H1 (cell line): ENCODE measurements around the gene NPFFR1. TPM values are rescaled to one million over a fixed set of nuclear protein-coding genes. Genes with fewer than 3 reads are reported as not detected.

ENCODE experiments used
- CTCF ChIA-PET: fragments of 300-600 bp; sonication (Branson Sonifier 250); formaldehyde crosslinking; loops from one replicate; lab custom pipeline; 2021; ENCODE audit not compliant: partially characterized antibody; lab: Charles Lee
- POLR2A ChIA-PET: fragments of 300-600 bp; sonication (Branson Sonifier 250); formaldehyde crosslinking; loops from one replicate; lab custom pipeline; 2021; ENCODE audit warnings: inconsistent platforms; ENCODE audit not compliant: partially characterized antibody; lab: Charles Lee
- DNase-seq, 2 experiments: peaks; one replicate each; pipeline versions ENCODE4 v3.0.0 to v3.0.0-alpha.2; 2010 to 2022; ENCODE audit warnings: low spot score in 2 of 2, low read depth in 1 of 2, mixed read lengths in 1 of 2
- FAIRE-seq: peaks from 2 replicates; lab custom pipeline; 2011; peaks lifted over from hg19 to GRCh38; lab: Jason Lieb, UNC
- H2AFZ ChIP-seq: 2 replicates; pipeline ENCODE4 v1.8.1; 2012; ENCODE audit warnings: low read length, inconsistent platforms
- H2AK5ac ChIP-seq: 2 replicates; pipeline ENCODE4 v1.6.1; 2013; ENCODE audit warnings: low read depth, low read length
- H2BK120ac ChIP-seq: replicated peaks from 2 replicates; pipeline ENCODE3; 2013; ENCODE audit warnings: low read depth, low read length, inconsistent platforms
- H2BK12ac ChIP-seq: 2 replicates; pipeline ENCODE4 v1.6.1; 2013; ENCODE audit warnings: low read depth, low read length
- H2BK15ac ChIP-seq: 2 replicates; pipeline ENCODE4 v1.6.1; 2013; ENCODE audit warnings: low read length
- H2BK20ac ChIP-seq: 2 replicates; pipeline ENCODE4 v1.6.1; 2013; ENCODE audit warnings: low read length
- H2BK5ac ChIP-seq: 2 replicates; pipeline ENCODE4 v1.6.1; 2013; ENCODE audit warnings: low read depth, low read length
- H3K14ac ChIP-seq: 2 replicates; pipeline ENCODE4 v1.6.1; 2013; ENCODE audit warnings: inconsistent platforms; ENCODE audit not compliant: insufficient read length
- H3K18ac ChIP-seq: 2 replicates; pipeline ENCODE4 v1.6.1; 2013; ENCODE audit warnings: low read length; ENCODE audit errors: extremely low read depth
- H3K23ac ChIP-seq: 2 replicates; pipeline ENCODE4 v1.6.1; 2013; ENCODE audit warnings: inconsistent platforms; ENCODE audit not compliant: insufficient read length
- H3K23me2 ChIP-seq: 2 replicates; pipeline ENCODE4 v1.6.1; 2013; ENCODE audit warnings: low read depth, low read length
- H3K27ac ChIP-seq: 2 replicates; pipeline ENCODE4 v1.6.1; 2011; ENCODE audit warnings: low read depth, low read length, inconsistent platforms
- H3K27me3 ChIP-seq, 4 experiments: replicated peaks in 1 of 4; 1 replicate in 1 of 4; 2 replicates in 3 of 4; pipeline versions ENCODE4 v1.6.1 to v1.8.1; 2011 to 2013; ENCODE audit warnings: low read length in 3 of 4, mild to moderate bottlenecking in 3 of 4, inconsistent platforms in 2 of 4, mixed read lengths in 2 of 4, moderate library complexity in 1 of 4; ENCODE audit not compliant: control insufficient read depth in 3 of 4, insufficient read depth in 3 of 4; ENCODE audit errors: extremely low read depth in 1 of 4
- H3K36me3 ChIP-seq, 4 experiments: 2 replicates each; pipeline versions ENCODE4 v1.6.1 to v1.8.1; 2011 to 2013; ENCODE audit warnings: mild to moderate bottlenecking in 4 of 4, low read length in 3 of 4, moderate library complexity in 2 of 4, control low read depth in 1 of 4, inconsistent platforms in 1 of 4; ENCODE audit not compliant: insufficient read depth in 4 of 4, control insufficient read depth in 2 of 4
- H3K4ac ChIP-seq: replicated peaks from 2 replicates; pipeline ENCODE3; 2013; ENCODE audit warnings: low read length, low read depth, mixed read lengths, inconsistent platforms; ENCODE audit not compliant: insufficient read length
- H3K4me1 ChIP-seq, 4 experiments: replicated peaks in 1 of 4; 1 replicate in 1 of 4; 2 replicates in 3 of 4; pipeline versions ENCODE4 v1.6.1 to v1.8.1; 2011 to 2013; ENCODE audit warnings: low read length in 3 of 4, inconsistent platforms in 2 of 4, mixed read lengths in 1 of 4; ENCODE audit not compliant: insufficient read depth in 4 of 4, control insufficient read depth in 3 of 4
- H3K4me2 ChIP-seq, 2 experiments: 2 replicates each; pipeline versions ENCODE4 v1.6.1 to v1.8.1; 2011 to 2013; ENCODE audit warnings: low read depth in 2 of 2, low read length in 2 of 2, control low read depth in 1 of 2, inconsistent platforms in 1 of 2, mild to moderate bottlenecking in 1 of 2; ENCODE audit not compliant: insufficient read depth in 1 of 2
- H3K4me3 ChIP-seq, 4 experiments: fragments of 200-600, 300-600 bp in 1 of 4; sonication (generic), shearing (Covaris generic), sonication (Bioruptor Twin) in 1 of 4; 2 replicates each; pipeline versions ENCODE4 v1.5.1 to v1.8.1; 2011 to 2016; ENCODE audit warnings: low read length in 4 of 4, low read depth in 3 of 4, control low read depth in 2 of 4, inconsistent platforms in 2 of 4, mild to moderate bottlenecking in 2 of 4, mixed read lengths in 1 of 4, moderate library complexity in 1 of 4; ENCODE audit not compliant: insufficient read depth in 2 of 4; ENCODE audit errors: extremely low read depth in 1 of 4
- H3K56ac ChIP-seq: replicated peaks from 2 replicates; pipeline ENCODE3; 2013; ENCODE audit warnings: low read depth, mild to moderate bottlenecking, mixed read lengths, low read length, inconsistent platforms; ENCODE audit not compliant: insufficient read length
- H3K79me1 ChIP-seq: 2 replicates; pipeline ENCODE4 v1.6.1; 2013; ENCODE audit warnings: low read depth, low read length, control low read depth
- H3K79me2 ChIP-seq, 2 experiments: 2 replicates each; pipeline versions ENCODE4 v1.6.1 to v1.8.1; 2012 to 2013; ENCODE audit warnings: low read length in 2 of 2, mild to moderate bottlenecking in 2 of 2, inconsistent platforms in 1 of 2; ENCODE audit not compliant: insufficient read depth in 2 of 2, control insufficient read depth in 1 of 2
- H3K9ac ChIP-seq, 4 experiments: replicated peaks in 1 of 4; 1 replicate in 1 of 4; 2 replicates in 3 of 4; pipeline versions ENCODE4 v1.6.1 to v1.8.1; 2011 to 2013; ENCODE audit warnings: low read depth in 3 of 4, low read length in 3 of 4, control low read depth in 2 of 4, mild to moderate bottlenecking in 2 of 4, moderate library complexity in 2 of 4, inconsistent platforms in 1 of 4; ENCODE audit errors: extremely low read depth in 1 of 4
- H3K9me3 ChIP-seq, 2 experiments: 2 replicates each; pipeline versions ENCODE4 v1.6.1 to v1.8.1; 2012 to 2013; ENCODE audit warnings: mild to moderate bottlenecking in 2 of 2, moderate library complexity in 2 of 2, control low read depth in 1 of 2, inconsistent platforms in 1 of 2, low read depth in 1 of 2, low read length in 1 of 2, mixed read lengths in 1 of 2; ENCODE audit not compliant: insufficient read depth in 2 of 2
- H4K20me1 ChIP-seq, 2 experiments: replicated peaks in 1 of 2; 2 replicates each; pipeline versions ENCODE3 to v1.8.1; 2011 to 2013; ENCODE audit warnings: inconsistent platforms in 2 of 2, low read length in 2 of 2, mild to moderate bottlenecking in 1 of 2; ENCODE audit not compliant: insufficient read depth in 2 of 2, control insufficient read depth in 1 of 2
- H4K5ac ChIP-seq: 2 replicates; pipeline ENCODE4 v1.6.1; 2013; ENCODE audit warnings: low read length, low read depth, mixed read lengths, inconsistent platforms; ENCODE audit not compliant: insufficient read length
- H4K8ac ChIP-seq: 2 replicates; pipeline ENCODE4 v1.8.0; 2013; ENCODE audit warnings: mild to moderate bottlenecking, moderate library complexity, low read length, inconsistent platforms; ENCODE audit not compliant: insufficient read depth; ENCODE audit errors: extremely low read depth
- H4K91ac ChIP-seq: replicated peaks from 2 replicates; pipeline ENCODE3; 2013; ENCODE audit warnings: low read length, mixed read lengths, inconsistent platforms; ENCODE audit not compliant: insufficient read length
- NRF1 ChIP-seq: IDR thresholded peaks from 2 replicates; pipeline ENCODE4 v1.6.1; 2011; ENCODE audit warnings: mild to moderate bottlenecking, low read depth, low read length, improper control_type of control experiment
- WGBS, 2 experiments: shearing (Covaris generic) in 1 of 2; methylation state at CpG; one replicate each; pipeline versions ENCODE4 v1.1.6 to v1.1.7; 2013 to 2015; ENCODE audit warnings: low lambda C conversion rate in 2 of 2, mixed read lengths in 2 of 2, inconsistent platforms in 1 of 2, low coverage in 1 of 2, missing lambda C conversion rate in 1 of 2; ENCODE audit not compliant: insufficient replicate concordance in 2 of 2, insufficient coverage in 1 of 2, insufficient read length in 1 of 2; ENCODE audit errors: extremely low coverage in 1 of 2, missing lambda C conversion rate in 1 of 2; 5-methylcytosine and 5-hydroxymethylcytosine counted together
- polyA plus RNA-seq, 7 experiments: library from polyadenylated mRNA; depleted of rRNA in 3 of 7; stranded (reverse) in 5 of 7; unstranded in 2 of 7; fragments of >200 nt in 5 of 7; fragments of 200-250 nt in 2 of 7; gene quantifications; 1 replicate in 5 of 7; 2 replicates in 1 of 7; 4 replicates in 1 of 7; pipeline versions ENCODE4 v1.2.1 to v1.2.3, GENCODE V29; 2011 to 2013; ENCODE audit warnings: missing spikeins in 2 of 7, mixed read lengths in 2 of 7
- total RNA-seq: library from RNA; stranded (reverse); fragmentation: NEBNext Ultra II Directional; extraction: Animal tissue kit (Norgen Biotek cat#: 25700); gene quantifications from 2 replicates; pipeline ENCODE4 v1.2.1, GENCODE V29; 2021

NPFFR1 gene
- total and polyA plus RNA-seq, 2 of the 8 experiments (the other 6 are each of a cell fraction or from before 2014, with no cell fraction given): 0.02 to 0.06 TPM

- Histone ChIP-seq H3K4ac (no peak overlapping the region), H4K91ac (no peak overlapping the region), H4K5ac (no peak overlapping the region), H3K27ac (no peak overlapping the region), H3K79me1 (no peaks in the 10 kb centered on the region), H3K9ac (no peak overlapping the region), H3K56ac (no peak overlapping the region), H2AK5ac (no peak overlapping the region), H2AFZ (no peak overlapping the region), H3K27me3 (no peaks in the 10 kb centered on the region), H2BK5ac (no peak overlapping the region), H2BK12ac (no peak overlapping the region), H4K8ac (no peak overlapping the region)
- 86% methylated on average over 2 of the region's 2 CpGs; no CpG with 5 or more reads in 1 of the 2 experiments for WGBS, 2 experiments
- POLR2A ChIA-PET: no interaction called here
- no peak for TF ChIP-seq NRF1
- TF ChIP-seq, all 59 proteins: peak for 0
- Histone ChIP-seq H2BK15ac (no peak overlapping the region), H3K9me3 (no peaks in the 10 kb centered on the region), H3K18ac (no peak overlapping the region), H3K23ac (no peak overlapping the region), H3K23me2 (no peaks in the 10 kb centered on the region), H3K4me2 (no peak overlapping the region), H3K4me1 (no peaks in the 10 kb centered on the region), H2BK20ac (no peak overlapping the region), H2BK120ac (no peak overlapping the region), H3K36me3 (no peaks in the 10 kb centered on the region), H3K14ac (no peak overlapping the region), H4K20me1 (no peaks in the 10 kb centered on the region), H3K79me2 (no peaks in the 10 kb centered on the region), H3K4me3 (no peak overlapping the region)
- FAIRE-seq (no peak), DNase-seq (no peak)
- CTCF ChIA-PET: interaction anchor here (0.7 to 1.4 kb wide), 4 partner anchors 37 to 47 kb away, joined by 3 to 7 read pairs (median 3); no protein-coding TSS in a partner anchor
These were observed 19.9 kb upstream of the NPFFR1 start for GRCh38 chr10:70303730-70304129.
